SK-N-SH treated with all-trans-retinoic acid at 6 μM for 48 hours (cell line): ENCODE results near the gene SEZ6L2.
A peak's percentile ranks its signal among the peaks of the same experiment; 100 is the strongest.

ENCODE experiments used
- ATAC-seq: fragments of 200-7000 bp; cut with Tn5 transposase; 3 replicates; pipeline ENCODE4 v1.9.1; 2020; ENCODE audit warnings: mild to moderate bottlenecking, moderate library complexity
- CSRNP3 ChIP-seq: fragments of 250-450 bp; sonication (Bioruptor Pico); IDR thresholded peaks from 2 replicates; pipeline ENCODE4 v1.5.1; 2021; ENCODE audit warnings: mild to moderate bottlenecking, moderate library complexity
- GLIS3 ChIP-seq: fragments of 250-450 bp; sonication (Bioruptor Pico); IDR thresholded peaks from 2 replicates; pipeline ENCODE4 v1.5.0; 2020; ENCODE audit warnings: mild to moderate bottlenecking, moderate library complexity
- TCF4 ChIP-seq: fragments of 250-450 bp; sonication (Bioruptor Pico); IDR thresholded peaks from 2 replicates; pipeline ENCODE4 v1.8.0; 2021; ENCODE audit warnings: mild to moderate bottlenecking, moderate library complexity, borderline replicate concordance
- TOX ChIP-seq: fragments of 250-450 bp; sonication (Bioruptor Pico); IDR thresholded peaks from 2 replicates; pipeline ENCODE4 v1.8.0; 2021; ENCODE audit warnings: mild to moderate bottlenecking, moderate library complexity, borderline replicate concordance
- ZFP3 ChIP-seq: fragments of 250-450 bp; sonication (Bioruptor Pico); IDR thresholded peaks from 2 replicates; pipeline ENCODE4 v1.5.0; 2020; ENCODE audit warnings: mild to moderate bottlenecking, moderate library complexity
- ZNF8 ChIP-seq: fragments of 450-650 bp; formaldehyde crosslinking; IDR thresholded peaks from 2 replicates; pipeline ENCODE4 v1.5.0; 2020; ENCODE audit warnings: mild to moderate bottlenecking, moderate library complexity

Gene SEZ6L2

GRCh38 chr16:29821643-29822115 is 77.7 kb downstream of the SEZ6L2 start:
- peak; percentile 30 for ATAC-seq
- TF ChIP-seq TOX (no peak), ZFP3 (CRISPR knock-in tag) (no peak), ZNF8 (CRISPR knock-in tag) (no peak), GLIS3 (no peak), CSRNP3 (CRISPR knock-in tag) (no peak), TCF4 (CRISPR knock-in tag) (no peak)
- TF ChIP-seq, all 23 proteins: peak for 0
